Activated CD8-positive, alpha-beta memory T cell treated with anti-CD3 and anti-CD28 coated beads, Interleukin-2, amount 10 ng/mL, durations not matched to agents 7 days and 5 days (primary cell): ENCODE results near the gene NET1. TPM values are rescaled to one million over a fixed set of nuclear protein-coding genes. Genes with fewer than 3 reads are reported as not detected.
"Not testable (repeated sequence)": the region's sequence is repeated elsewhere in the genome, so short reads cannot be mapped to it uniquely, and the experiment has no call there.

Source experiments
- ATAC-seq: fragments of 150-1000 bp; cut with Tn5 transposase; one replicate; pipeline ENCODE4 v1.10.0; 2021; ENCODE audit warnings: moderate library complexity
- CTCF ChIA-PET: fragments of 350-600 bp; sonication (Branson Sonifier 250); formaldehyde crosslinking; loops from one replicate; lab custom pipeline; 2021; ENCODE audit warnings: antibody characterized with exemption; lab: Charles Lee
- DNase-seq: peaks from one replicate; pipeline ENCODE4 v3.0.0-alpha.2; 2020
- H3K27ac Mint-ChIP-seq: one replicate; pipeline ENCODE4 v1.8.0; 2021; ENCODE audit warnings: mild to moderate bottlenecking, mixed read lengths
- H3K27me3 Mint-ChIP-seq: one replicate; pipeline ENCODE4 v1.8.0; 2021; ENCODE audit warnings: mixed read lengths
- H3K36me3 Mint-ChIP-seq: one replicate; pipeline ENCODE4 v1.8.0; 2021; ENCODE audit warnings: mild to moderate bottlenecking, mixed read lengths
- H3K4me1 Mint-ChIP-seq: one replicate; pipeline ENCODE4 v1.8.0; 2021; ENCODE audit warnings: mixed read lengths
- H3K4me3 Mint-ChIP-seq: one replicate; pipeline ENCODE4 v1.8.0; 2021; ENCODE audit warnings: mild to moderate bottlenecking, moderate library complexity, mixed read lengths
- H3K9me3 Mint-ChIP-seq: one replicate; pipeline ENCODE4 v1.8.0; 2022; ENCODE audit warnings: low read depth, mixed read lengths
- total RNA-seq, 2 experiments: library from RNA; stranded (reverse); gene quantifications; one replicate each; pipeline ENCODE4 v1.2.3, GENCODE V29; 2021

The NET1 gene
- 10 to 100 TPM; 36.3 to 48.8 TPM for total RNA-seq

- peak; percentile 85 for DNase-seq
- CTCF ChIA-PET = interaction anchor here (1.4 to 1.7 kb wide), 3 partner anchors 21 to 563 kb away, joined by 3 to 7 read pairs (median 4); no protein-coding TSS in a partner anchor
- Mint-ChIP-seq H3K4me3 (no peak within 1 kb of the TSS), H3K27ac (peak within 1 kb of the TSS; percentile 44), H3K27me3 (peaks cover 25% of the 10 kb centered on the region), H3K36me3 (peaks cover 19% of the 10 kb centered on the region), H3K9me3 (no peaks in the 10 kb centered on the region), H3K4me1 (peaks cover 4% of the 10 kb centered on the region)
- peak; percentile 95 for ATAC-seq
Measured at GRCh38 chr10:5412277-5412941, at the start of gene NET1. Gene NET1, plus strand, starts transcription at chr10:5412557. Its CDS starts 136 bp downstream, at chr10:5412693.

- Mint-ChIP-seq H3K36me3 (no peaks in the 10 kb centered on the region), H3K27ac (no peak overlapping the region), H3K9me3 (no peaks in the 10 kb centered on the region), H3K4me3 (no peak overlapping the region), H3K4me1 (no peaks in the 10 kb centered on the region), H3K27me3 (peaks cover 31% of the 10 kb centered on the region)
- CTCF ChIA-PET = no interaction called here
- DNase-seq = no peak
- no peak for ATAC-seq
Measured at GRCh38 chr10:5362873-5363272, 49.5 kb upstream of the NET1 start.

GRCh38 chr10:5364374-5364773 is 48.0 kb upstream of the NET1 start:
- no peak overlapping the region for H3K4me3 Mint-ChIP-seq
- H3K27me3 Mint-ChIP-seq = peaks cover 27% of the 10 kb centered on the region
- no peak overlapping the region for H3K27ac Mint-ChIP-seq
- ATAC-seq (no peak), DNase-seq (no peak)
- H3K4me1 Mint-ChIP-seq = no peaks in the 10 kb centered on the region
- no peaks in the 10 kb centered on the region for H3K9me3 Mint-ChIP-seq
- CTCF ChIA-PET = no interaction called here
- H3K36me3 Mint-ChIP-seq = no peaks in the 10 kb centered on the region

- H3K27me3 Mint-ChIP-seq = peaks cover 24% of the 10 kb centered on the region
- H3K36me3 Mint-ChIP-seq = no peaks in the 10 kb centered on the region
- no peak within 1 kb of the TSS for H3K4me3 Mint-ChIP-seq
- H3K9me3 Mint-ChIP-seq = no peaks in the 10 kb centered on the region
- no peak for DNase-seq
- no peaks in the 10 kb centered on the region for H3K4me1 Mint-ChIP-seq
- no peak for ATAC-seq
- CTCF ChIA-PET = no interaction called here
- no peak within 1 kb of the TSS for H3K27ac Mint-ChIP-seq
Measured at GRCh38 chr10:5364890-5365338, 47.4 kb upstream of the NET1 start, which contains the start of gene UCN3. Gene UCN3, plus strand, starts transcription at chr10:5364966. Its CDS starts 8,755 bp downstream, at chr10:5373721.

GRCh38 chr10:5365928-5366327 is 46.4 kb upstream of the NET1 start:
- Mint-ChIP-seq H3K4me1 (no peaks in the 10 kb centered on the region), H3K4me3 (no peak overlapping the region), H3K27ac (no peak overlapping the region), H3K27me3 (peaks cover 16% of the 10 kb centered on the region), H3K36me3 (no peaks in the 10 kb centered on the region), H3K9me3 (peaks cover 8% of the 10 kb centered on the region)
- DNase-seq (no peak), ATAC-seq (no peak)
- CTCF ChIA-PET = no interaction called here

- Mint-ChIP-seq H3K4me3 (no peak overlapping the region), H3K4me1 (no peaks in the 10 kb centered on the region), H3K27ac (no peak overlapping the region), H3K27me3 (peaks cover 3% of the 10 kb centered on the region), H3K36me3 (no peaks in the 10 kb centered on the region), H3K9me3 (peaks cover 12% of the 10 kb centered on the region)
- ATAC-seq (no peak), DNase-seq (no peak)
- CTCF ChIA-PET = no interaction called here
Measured at GRCh38 chr10:5369362-5370158, 42.8 kb upstream of the NET1 start.

- Mint-ChIP-seq H3K4me1 (no peaks in the 10 kb centered on the region), H3K36me3 (no peaks in the 10 kb centered on the region), H3K4me3 (no peak overlapping the region), H3K9me3 (peaks cover 12% of the 10 kb centered on the region), H3K27ac (no peak overlapping the region), H3K27me3 (peaks cover 3% of the 10 kb centered on the region)
- CTCF ChIA-PET = no interaction called here
- ATAC-seq (no peak), DNase-seq (no peak)
Measured at GRCh38 chr10:5370493-5371352, 41.6 kb upstream of the NET1 start.

- Mint-ChIP-seq H3K4me3 (no peak overlapping the region), H3K9me3 (peaks cover 12% of the 10 kb centered on the region), H3K4me1 (no peaks in the 10 kb centered on the region), H3K27ac (no peak overlapping the region), H3K36me3 (no peaks in the 10 kb centered on the region), H3K27me3 (peaks cover 3% of the 10 kb centered on the region)
- no peak for ATAC-seq
- CTCF ChIA-PET = no interaction called here
- no peak for DNase-seq
Measured at GRCh38 chr10:5373307-5373706, 39.0 kb upstream of the NET1 start.

GRCh38 chr10:5373891-5374611 is 38.3 kb upstream of the NET1 start:
- H3K27ac Mint-ChIP-seq = no peak overlapping the region
- CTCF ChIA-PET = no interaction called here
- no peaks in the 10 kb centered on the region for H3K36me3 Mint-ChIP-seq
- H3K4me1 Mint-ChIP-seq = no peaks in the 10 kb centered on the region
- ATAC-seq (no peak), DNase-seq (no peak)
- H3K4me3 Mint-ChIP-seq = no peak overlapping the region
- H3K9me3 Mint-ChIP-seq = peaks cover 12% of the 10 kb centered on the region
- H3K27me3 Mint-ChIP-seq = peaks cover 3% of the 10 kb centered on the region

GRCh38 chr10:5376450-5376849 is 35.9 kb upstream of the NET1 start:
- H3K9me3 Mint-ChIP-seq = no peaks in the 10 kb centered on the region
- no peaks in the 10 kb centered on the region for H3K4me1 Mint-ChIP-seq
- no peaks in the 10 kb centered on the region for H3K36me3 Mint-ChIP-seq
- H3K4me3 Mint-ChIP-seq = no peak overlapping the region
- DNase-seq (no peak), ATAC-seq (no peak)
- no peak overlapping the region for H3K27ac Mint-ChIP-seq
- H3K27me3 Mint-ChIP-seq = peaks cover 3% of the 10 kb centered on the region
- CTCF ChIA-PET = no interaction called here

- DNase-seq, H3K4me3 Mint-ChIP-seq, H3K9me3 Mint-ChIP-seq, ATAC-seq, H3K27ac Mint-ChIP-seq, H3K4me1 Mint-ChIP-seq, H3K27me3 Mint-ChIP-seq, H3K36me3 Mint-ChIP-seq: not testable (repeated sequence)
- CTCF ChIA-PET = interaction anchor here (2.7 kb wide), 1 partner anchor 530 kb away, joined by 10 read pairs; no protein-coding TSS in a partner anchor
Measured at GRCh38 chr10:5379202-5379601, 33.2 kb upstream of the NET1 start.

- not testable (repeated sequence) for ATAC-seq, H3K4me1 Mint-ChIP-seq, DNase-seq, H3K36me3 Mint-ChIP-seq, H3K9me3 Mint-ChIP-seq, H3K4me3 Mint-ChIP-seq, H3K27ac Mint-ChIP-seq, H3K27me3 Mint-ChIP-seq
- CTCF ChIA-PET = interaction anchor here (0.6 to 2.7 kb wide), 5 partner anchors 54 to 531 kb away, joined by 3 to 10 read pairs (median 4); no protein-coding TSS in a partner anchor
Measured at GRCh38 chr10:5380395-5380794, 32.0 kb upstream of the NET1 start.
